Activated CD4-positive, alpha-beta memory T cell treated with anti-CD3 and anti-CD28 coated beads for 36 hours (primary cell): Measurements from ENCODE around the gene POU6F2. TPM values are rescaled to one million over a fixed set of nuclear protein-coding genes. Genes with fewer than 3 reads are reported as not detected.

ENCODE experiments used
- CTCF ChIA-PET: fragments of 350-600 bp; sonication (Branson Sonifier 250); formaldehyde crosslinking; loops from one replicate; lab custom pipeline; 2021; ENCODE audit warnings: antibody characterized with exemption, inconsistent platforms; lab: Charles Lee
- POLR2A ChIA-PET: fragments of 350-600 bp; sonication (Branson Sonifier 250); formaldehyde crosslinking; loops from one replicate; lab custom pipeline; 2021; ENCODE audit warnings: antibody characterized with exemption; lab: Charles Lee
- DNase-seq: peaks from one replicate; pipeline ENCODE4 v3.0.0-alpha.2; 2020
- H3K27ac Mint-ChIP-seq: one replicate; pipeline ENCODE4 v1.8.0; 2021; ENCODE audit warnings: mixed read lengths
- H3K27me3 Mint-ChIP-seq: one replicate; pipeline ENCODE4 v1.8.0; 2021; ENCODE audit warnings: mixed read lengths
- H3K36me3 Mint-ChIP-seq: one replicate; pipeline ENCODE4 v1.8.0; 2021; ENCODE audit warnings: mixed read lengths
- H3K4me1 Mint-ChIP-seq: one replicate; pipeline ENCODE4 v1.8.0; 2021; ENCODE audit warnings: low read depth, mixed read lengths
- H3K4me3 Mint-ChIP-seq: one replicate; pipeline ENCODE4 v1.8.0; 2021; ENCODE audit warnings: mild to moderate bottlenecking, mixed read lengths
- H3K9me3 Mint-ChIP-seq: one replicate; pipeline ENCODE4 v1.8.0; 2021; ENCODE audit warnings: mixed read lengths
- intact Hi-C: fragments of 100-400 bp; cut with micrococcal nuclease; formaldehyde crosslinking; loops from one replicate; pipeline ENCODE4 v1.15.1; 2023
- total RNA-seq, 2 experiments: library from RNA; stranded (reverse); gene quantifications; one replicate each; pipeline ENCODE4 v1.2.3, GENCODE V29; 2021

POU6F2 gene
- total RNA-seq, 2 experiments from 2014 or later = not detected

GRCh38 chr7:39414224-39415035 lies 436.7 kb downstream of the POU6F2 start:
- Mint-ChIP-seq H3K27me3 (peaks cover 29% of the 10 kb centered on the region), H3K36me3 (no peaks in the 10 kb centered on the region)
- CTCF ChIA-PET = interaction anchor here (1.0 to 1.1 kb wide), 2 partner anchors 14 to 39 kb away, joined by 3 to 5 read pairs; no protein-coding TSS in a partner anchor

GRCh38 chr7:39415091-39415787 lies 437.5 kb downstream of the POU6F2 start:
- intact Hi-C loops = no loop called here
- ChIA-PET POLR2A (interaction anchor here (0.6 kb wide), 1 partner anchor 149 kb away, joined by 4 read pairs; no protein-coding TSS in a partner anchor), CTCF (interaction anchor here (1.0 to 1.1 kb wide), 2 partner anchors 13 to 38 kb away, joined by 3 to 5 read pairs; no protein-coding TSS in a partner anchor)
- Mint-ChIP-seq H3K4me1 (peaks cover 6% of the 10 kb centered on the region), H3K27ac (no peak overlapping the region), H3K9me3 (no peaks in the 10 kb centered on the region), H3K4me3 (peak overlapping the region; percentile 67), H3K27me3 (peaks cover 29% of the 10 kb centered on the region), H3K36me3 (no peaks in the 10 kb centered on the region)
- DNase-seq = no peak

More at GRCh38 chr7:39414224-39415035, 436.7 kb downstream of the POU6F2 start:
- DNase-seq = peak; percentile 73
- intact Hi-C loops = no loop called here
- H3K4me1 Mint-ChIP-seq = peaks cover 6% of the 10 kb centered on the region
- H3K27ac Mint-ChIP-seq = no peak overlapping the region
- POLR2A ChIA-PET = interaction anchor here (0.6 kb wide), 1 partner anchor 150 kb away, joined by 4 read pairs; no protein-coding TSS in a partner anchor
- peak overlapping the region; percentile 67 for H3K4me3 Mint-ChIP-seq
- no peaks in the 10 kb centered on the region for H3K9me3 Mint-ChIP-seq

GRCh38 chr7:39416866-39417265 lies 439.2 kb downstream of the POU6F2 start:
- POLR2A ChIA-PET = no interaction called here
- Mint-ChIP-seq H3K27ac (no peak overlapping the region), H3K4me1 (peaks cover 6% of the 10 kb centered on the region), H3K4me3 (no peak overlapping the region), H3K9me3 (no peaks in the 10 kb centered on the region), H3K36me3 (no peaks in the 10 kb centered on the region), H3K27me3 (peaks cover 29% of the 10 kb centered on the region)
- CTCF ChIA-PET = no interaction called here
- intact Hi-C loops = no loop called here
- no peak for DNase-seq

- intact Hi-C loops = no loop called here
- H3K36me3 Mint-ChIP-seq = no peaks in the 10 kb centered on the region
- DNase-seq = no peak
- H3K4me3 Mint-ChIP-seq = no peak overlapping the region
- peaks cover 31% of the 10 kb centered on the region for H3K27me3 Mint-ChIP-seq
- H3K27ac Mint-ChIP-seq = no peak overlapping the region
- peaks cover 6% of the 10 kb centered on the region for H3K4me1 Mint-ChIP-seq
- ChIA-PET CTCF (no interaction called here), POLR2A (no interaction called here)
- H3K9me3 Mint-ChIP-seq = no peaks in the 10 kb centered on the region
Observed at GRCh38 chr7:39417642-39418041, 439.9 kb downstream of the POU6F2 start.

GRCh38 chr7:39421251-39421650 lies 443.5 kb downstream of the POU6F2 start:
- no peak for DNase-seq
- no peaks in the 10 kb centered on the region for H3K36me3 Mint-ChIP-seq
- no peaks in the 10 kb centered on the region for H3K4me1 Mint-ChIP-seq
- no peak overlapping the region for H3K27ac Mint-ChIP-seq
- peaks cover 17% of the 10 kb centered on the region for H3K27me3 Mint-ChIP-seq
- intact Hi-C loops = no loop called here
- H3K4me3 Mint-ChIP-seq = no peak overlapping the region
- ChIA-PET POLR2A (no interaction called here), CTCF (no interaction called here)
- no peaks in the 10 kb centered on the region for H3K9me3 Mint-ChIP-seq

- H3K27ac Mint-ChIP-seq = no peak overlapping the region
- H3K9me3 Mint-ChIP-seq = no peaks in the 10 kb centered on the region
- H3K4me3 Mint-ChIP-seq = no peak overlapping the region
- intact Hi-C loops = no loop called here
- ChIA-PET POLR2A (no interaction called here), CTCF (no interaction called here)
- H3K27me3 Mint-ChIP-seq = peaks cover 14% of the 10 kb centered on the region
- DNase-seq = no peak
- no peaks in the 10 kb centered on the region for H3K36me3 Mint-ChIP-seq
- no peaks in the 10 kb centered on the region for H3K4me1 Mint-ChIP-seq
Observed at GRCh38 chr7:39421661-39422060, 444.0 kb downstream of the POU6F2 start.

GRCh38 chr7:39428221-39428620 lies 450.5 kb downstream of the POU6F2 start:
- H3K27ac Mint-ChIP-seq = no peak overlapping the region
- no peaks in the 10 kb centered on the region for H3K36me3 Mint-ChIP-seq
- ChIA-PET CTCF (interaction anchor here (1.4 kb wide), 1 partner anchor 13 kb away, joined by 3 read pairs; no protein-coding TSS in a partner anchor), POLR2A (no interaction called here)
- no peak for DNase-seq
- H3K27me3 Mint-ChIP-seq = peaks cover 4% of the 10 kb centered on the region
- H3K9me3 Mint-ChIP-seq = no peaks in the 10 kb centered on the region
- intact Hi-C loops = no loop called here
- no peaks in the 10 kb centered on the region for H3K4me1 Mint-ChIP-seq
- H3K4me3 Mint-ChIP-seq = no peak overlapping the region

- Mint-ChIP-seq H3K4me1 (no peaks in the 10 kb centered on the region), H3K27me3 (peaks cover 4% of the 10 kb centered on the region), H3K27ac (no peak overlapping the region), H3K4me3 (no peak overlapping the region), H3K36me3 (no peaks in the 10 kb centered on the region), H3K9me3 (no peaks in the 10 kb centered on the region)
- intact Hi-C loops = no loop called here
- ChIA-PET POLR2A (no interaction called here), CTCF (no interaction called here)
- DNase-seq = no peak
Observed at GRCh38 chr7:39429421-39429820, 451.7 kb downstream of the POU6F2 start.

- peaks cover 4% of the 10 kb centered on the region for H3K27me3 Mint-ChIP-seq
- no peaks in the 10 kb centered on the region for H3K36me3 Mint-ChIP-seq
- H3K4me1 Mint-ChIP-seq = no peaks in the 10 kb centered on the region
- intact Hi-C loops = no loop called here
- ChIA-PET CTCF (no interaction called here), POLR2A (no interaction called here)
- no peak overlapping the region for H3K27ac Mint-ChIP-seq
- H3K9me3 Mint-ChIP-seq = no peaks in the 10 kb centered on the region
- H3K4me3 Mint-ChIP-seq = no peak overlapping the region
- no peak for DNase-seq
Observed at GRCh38 chr7:39430441-39430840, 452.7 kb downstream of the POU6F2 start.

- ChIA-PET CTCF (no interaction called here), POLR2A (no interaction called here)
- no peaks in the 10 kb centered on the region for H3K9me3 Mint-ChIP-seq
- no peak overlapping the region for H3K27ac Mint-ChIP-seq
- no peaks in the 10 kb centered on the region for H3K36me3 Mint-ChIP-seq
- intact Hi-C loops = no loop called here
- peaks cover 4% of the 10 kb centered on the region for H3K27me3 Mint-ChIP-seq
- DNase-seq = no peak
- no peak overlapping the region for H3K4me3 Mint-ChIP-seq
- no peaks in the 10 kb centered on the region for H3K4me1 Mint-ChIP-seq
Observed at GRCh38 chr7:39430909-39431641, 453.4 kb downstream of the POU6F2 start.

- Mint-ChIP-seq H3K9me3 (no peaks in the 10 kb centered on the region), H3K27ac (no peak overlapping the region), H3K36me3 (no peaks in the 10 kb centered on the region), H3K27me3 (peaks cover 4% of the 10 kb centered on the region), H3K4me3 (no peak overlapping the region), H3K4me1 (no peaks in the 10 kb centered on the region)
- ChIA-PET POLR2A (no interaction called here), CTCF (no interaction called here)
- DNase-seq = no peak
- intact Hi-C loops = no loop called here
Observed at GRCh38 chr7:39432368-39432767, 454.7 kb downstream of the POU6F2 start.
